HepG2 (cell line): Measurements from ENCODE around the gene LCAT. TPM values are rescaled to one million over a fixed set of nuclear protein-coding genes. Genes with fewer than 3 reads are reported as not detected.
A peak's percentile ranks its signal among the peaks of the same experiment; 100 is the strongest.

ENCODE experiments used
- HHEX ChIP-seq: IDR thresholded peaks from 2 replicates; pipeline ENCODE4 v1.6.1; 2016; ENCODE audit warnings: control low read depth
- HIVEP1 ChIP-seq: sonication (generic); formaldehyde crosslinking; IDR thresholded peaks from 2 replicates; pipeline ENCODE4 v1.4.0; 2020; ENCODE audit warnings: mild to moderate bottlenecking, missing genetic modification reagents
- ONECUT2 ChIP-seq: sonication (generic); formaldehyde crosslinking; IDR thresholded peaks from 2 replicates; pipeline ENCODE4 v1.4.0; 2020; ENCODE audit warnings: missing genetic modification reagents
- PAF1 ChIP-seq: IDR thresholded peaks from 2 replicates; pipeline ENCODE4 v1.6.1; 2016; ENCODE audit warnings: missing genetic modification reagents, missing compliant biosample characterization
- REPIN1 ChIP-seq: sonication (generic); formaldehyde crosslinking; IDR thresholded peaks from 2 replicates; pipeline ENCODE4 v1.8.0; 2022; ENCODE audit warnings: missing genetic modification reagents, low read depth, mild to moderate bottlenecking, borderline replicate concordance
- SATB2 ChIP-seq: sonication (generic); formaldehyde crosslinking; IDR thresholded peaks from 2 replicates; pipeline ENCODE4 v1.5.0; 2020; ENCODE audit warnings: missing genetic modification reagents
- ZKSCAN1 ChIP-seq: fragments of 150-350 bp; IDR thresholded peaks from 2 replicates; pipeline ENCODE4 v1.6.1; 2014; ENCODE audit warnings: low read length
- ZNF230 ChIP-seq: sonication (generic); formaldehyde crosslinking; IDR thresholded peaks from 2 replicates; pipeline ENCODE4 v1.4.0; 2020; ENCODE audit warnings: mild to moderate bottlenecking, missing genetic modification reagents
- ZNF253 ChIP-seq: sonication (generic); formaldehyde crosslinking; IDR thresholded peaks from 2 replicates; pipeline ENCODE4 v1.8.0; 2022; ENCODE audit warnings: mild to moderate bottlenecking, missing genetic modification reagents, borderline replicate concordance
- ZNF350 ChIP-seq: sonication (generic); formaldehyde crosslinking; IDR thresholded peaks from 2 replicates; pipeline ENCODE4 v1.4.0; 2020; ENCODE audit warnings: mild to moderate bottlenecking, low read depth, missing genetic modification reagents, borderline replicate concordance
- ZNF644 ChIP-seq: IDR thresholded peaks from 2 replicates; pipeline ENCODE4 v1.6.1; 2016; ENCODE audit warnings: low read depth
- ZNF776 ChIP-seq: sonication (generic); formaldehyde crosslinking; IDR thresholded peaks from 2 replicates; pipeline ENCODE4 v1.4.0; 2020; ENCODE audit warnings: mild to moderate bottlenecking, missing genetic modification reagents
- polyA plus RNA-seq, 8 experiments: library from polyadenylated mRNA; depleted of rRNA in 3 of 8; stranded (reverse) in 7 of 8; unstranded in 1 of 8; fragments of >200 nt; fragmentation: Illumina TruSeq in 4 of 8; extraction: Trizol in 4 of 8; gene quantifications; 2 replicates each; pipeline versions ENCODE4 v1.2.1 to v1.2.3, GENCODE V29; 2011 to 2016; ENCODE audit warnings: low read depth in 4 of 8, missing spikeins in 1 of 8, mixed read lengths in 1 of 8; ENCODE audit not compliant: insufficient read depth in 1 of 8
- total RNA-seq, 5 experiments: library from RNA; depleted of rRNA; stranded (reverse); fragments of >200 nt; fragmentation: Illumina TruSeq; extraction: Trizol; gene quantifications; 2 replicates each; pipeline ENCODE4 v1.2.3, GENCODE V29; 2016; ENCODE audit warnings: low read depth in 1 of 5
- TF ChIP-seq, protein P1 (sequence below): sonication (generic); formaldehyde crosslinking; IDR thresholded peaks from 2 replicates; pipeline ENCODE4 v1.8.0; 2022; ENCODE audit warnings: missing genetic modification reagents, mild to moderate bottlenecking, borderline replicate concordance
- TF ChIP-seq, protein P2 (sequence below): sonication (generic); formaldehyde crosslinking; IDR thresholded peaks from 2 replicates; pipeline ENCODE4 v1.9.0; 2021; ENCODE audit warnings: missing genetic modification reagents, borderline replicate concordance
- TF ChIP-seq, protein P3 (sequence below): sonication (generic); formaldehyde crosslinking; IDR thresholded peaks from 2 replicates; pipeline ENCODE4 v1.4.0; 2020; ENCODE audit warnings: mild to moderate bottlenecking, missing genetic modification reagents
- TF ChIP-seq, protein P4 (sequence below): sonication (generic); formaldehyde crosslinking; IDR thresholded peaks from 2 replicates; pipeline ENCODE4 v1.5.0; 2020; ENCODE audit warnings: missing genetic modification reagents

The LCAT gene
- total and polyA plus RNA-seq, 2 of the 13 experiments (the other 11 are each of a cell fraction or from before 2014, with no cell fraction given): 36.1 to 38.9 TPM

DNA sequence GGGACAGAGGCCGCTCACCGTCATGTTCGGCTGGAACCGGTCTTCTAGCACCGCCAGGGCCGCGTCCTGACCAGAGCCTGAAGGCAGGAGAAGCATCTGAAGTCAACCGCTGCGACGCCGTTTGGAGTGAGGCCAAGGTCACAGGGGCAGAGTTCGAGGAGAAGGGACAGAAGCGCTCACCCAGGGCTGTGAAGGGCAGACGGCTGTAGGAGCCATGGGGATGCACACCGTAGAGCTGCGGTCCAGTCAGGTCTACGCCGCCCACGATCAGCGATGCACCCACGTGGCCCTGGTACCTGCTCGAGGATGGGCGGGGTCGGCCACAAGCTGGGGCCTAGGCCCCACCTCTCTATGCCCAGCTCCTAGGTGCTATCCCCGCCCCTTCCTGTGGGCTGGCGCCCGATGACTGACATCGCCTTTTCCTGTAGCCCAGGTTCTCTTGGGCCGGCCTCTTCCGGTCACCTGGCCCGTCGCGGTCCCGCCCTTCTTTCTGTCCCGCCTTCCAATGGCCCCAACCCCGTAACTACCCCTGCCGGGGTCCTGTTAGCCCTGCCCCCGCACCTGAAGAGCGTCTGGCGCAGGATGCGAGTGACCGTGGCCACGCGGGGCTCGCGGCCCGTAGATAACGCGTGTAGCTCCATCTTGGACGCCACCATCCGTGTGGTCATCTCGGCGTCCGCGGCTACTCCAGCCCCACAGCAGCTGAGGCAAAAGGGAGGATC is 8.4 kb downstream of the LCAT start (continued):
- TF ChIP-seq ZNF776 (CRISPR knock-in tag): peak; percentile 89
- TF ChIP-seq ONECUT2: no peak
- TF ChIP-seq HIVEP1 (CRISPR knock-in tag): peak; percentile 85
- no peak for TF ChIP-seq ZKSCAN1
- TF ChIP-seq, protein P1, sequence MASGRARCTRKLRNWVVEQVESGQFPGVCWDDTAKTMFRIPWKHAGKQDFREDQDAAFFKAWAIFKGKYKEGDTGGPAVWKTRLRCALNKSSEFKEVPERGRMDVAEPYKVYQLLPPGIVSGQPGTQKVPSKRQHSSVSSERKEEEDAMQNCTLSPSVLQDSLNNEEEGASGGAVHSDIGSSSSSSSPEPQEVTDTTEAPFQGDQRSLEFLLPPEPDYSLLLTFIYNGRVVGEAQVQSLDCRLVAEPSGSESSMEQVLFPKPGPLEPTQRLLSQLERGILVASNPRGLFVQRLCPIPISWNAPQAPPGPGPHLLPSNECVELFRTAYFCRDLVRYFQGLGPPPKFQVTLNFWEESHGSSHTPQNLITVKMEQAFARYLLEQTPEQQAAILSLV (CRISPR knock-in tag): peak; percentile 79
- TF ChIP-seq SATB2 (CRISPR knock-in tag): peak; percentile 89; the same call in 1 of the 2 replicates
- peak; percentile 13; the same call in 1 of the 2 replicates for TF ChIP-seq ZNF253 (CRISPR knock-in tag)
- TF ChIP-seq HHEX (CRISPR knock-in tag): no peak
- TF ChIP-seq, protein P2, sequence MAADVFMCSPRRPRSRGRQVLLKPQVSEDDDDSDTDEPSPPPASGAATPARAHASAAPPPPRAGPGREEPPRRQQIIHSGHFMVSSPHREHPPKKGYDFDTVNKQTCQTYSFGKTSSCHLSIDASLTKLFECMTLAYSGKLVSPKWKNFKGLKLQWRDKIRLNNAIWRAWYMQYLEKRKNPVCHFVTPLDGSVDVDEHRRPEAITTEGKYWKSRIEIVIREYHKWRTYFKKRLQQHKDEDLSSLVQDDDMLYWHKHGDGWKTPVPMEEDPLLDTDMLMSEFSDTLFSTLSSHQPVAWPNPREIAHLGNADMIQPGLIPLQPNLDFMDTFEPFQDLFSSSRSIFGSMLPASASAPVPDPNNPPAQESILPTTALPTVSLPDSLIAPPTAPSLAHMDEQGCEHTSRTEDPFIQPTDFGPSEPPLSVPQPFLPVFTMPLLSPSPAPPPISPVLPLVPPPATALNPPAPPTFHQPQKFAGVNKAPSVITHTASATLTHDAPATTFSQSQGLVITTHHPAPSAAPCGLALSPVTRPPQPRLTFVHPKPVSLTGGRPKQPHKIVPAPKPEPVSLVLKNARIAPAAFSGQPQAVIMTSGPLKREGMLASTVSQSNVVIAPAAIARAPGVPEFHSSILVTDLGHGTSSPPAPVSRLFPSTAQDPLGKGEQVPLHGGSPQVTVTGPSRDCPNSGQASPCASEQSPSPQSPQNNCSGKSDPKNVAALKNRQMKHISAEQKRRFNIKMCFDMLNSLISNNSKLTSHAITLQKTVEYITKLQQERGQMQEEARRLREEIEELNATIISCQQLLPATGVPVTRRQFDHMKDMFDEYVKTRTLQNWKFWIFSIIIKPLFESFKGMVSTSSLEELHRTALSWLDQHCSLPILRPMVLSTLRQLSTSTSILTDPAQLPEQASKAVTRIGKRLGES (CRISPR knock-in tag): no peak
- TF ChIP-seq PAF1 (CRISPR knock-in tag): no peak
- TF ChIP-seq REPIN1: peak; percentile 94
- TF ChIP-seq ZNF350 (CRISPR knock-in tag): peak; percentile 83; the same call in 1 of the 2 replicates
- TF ChIP-seq, protein P3, sequence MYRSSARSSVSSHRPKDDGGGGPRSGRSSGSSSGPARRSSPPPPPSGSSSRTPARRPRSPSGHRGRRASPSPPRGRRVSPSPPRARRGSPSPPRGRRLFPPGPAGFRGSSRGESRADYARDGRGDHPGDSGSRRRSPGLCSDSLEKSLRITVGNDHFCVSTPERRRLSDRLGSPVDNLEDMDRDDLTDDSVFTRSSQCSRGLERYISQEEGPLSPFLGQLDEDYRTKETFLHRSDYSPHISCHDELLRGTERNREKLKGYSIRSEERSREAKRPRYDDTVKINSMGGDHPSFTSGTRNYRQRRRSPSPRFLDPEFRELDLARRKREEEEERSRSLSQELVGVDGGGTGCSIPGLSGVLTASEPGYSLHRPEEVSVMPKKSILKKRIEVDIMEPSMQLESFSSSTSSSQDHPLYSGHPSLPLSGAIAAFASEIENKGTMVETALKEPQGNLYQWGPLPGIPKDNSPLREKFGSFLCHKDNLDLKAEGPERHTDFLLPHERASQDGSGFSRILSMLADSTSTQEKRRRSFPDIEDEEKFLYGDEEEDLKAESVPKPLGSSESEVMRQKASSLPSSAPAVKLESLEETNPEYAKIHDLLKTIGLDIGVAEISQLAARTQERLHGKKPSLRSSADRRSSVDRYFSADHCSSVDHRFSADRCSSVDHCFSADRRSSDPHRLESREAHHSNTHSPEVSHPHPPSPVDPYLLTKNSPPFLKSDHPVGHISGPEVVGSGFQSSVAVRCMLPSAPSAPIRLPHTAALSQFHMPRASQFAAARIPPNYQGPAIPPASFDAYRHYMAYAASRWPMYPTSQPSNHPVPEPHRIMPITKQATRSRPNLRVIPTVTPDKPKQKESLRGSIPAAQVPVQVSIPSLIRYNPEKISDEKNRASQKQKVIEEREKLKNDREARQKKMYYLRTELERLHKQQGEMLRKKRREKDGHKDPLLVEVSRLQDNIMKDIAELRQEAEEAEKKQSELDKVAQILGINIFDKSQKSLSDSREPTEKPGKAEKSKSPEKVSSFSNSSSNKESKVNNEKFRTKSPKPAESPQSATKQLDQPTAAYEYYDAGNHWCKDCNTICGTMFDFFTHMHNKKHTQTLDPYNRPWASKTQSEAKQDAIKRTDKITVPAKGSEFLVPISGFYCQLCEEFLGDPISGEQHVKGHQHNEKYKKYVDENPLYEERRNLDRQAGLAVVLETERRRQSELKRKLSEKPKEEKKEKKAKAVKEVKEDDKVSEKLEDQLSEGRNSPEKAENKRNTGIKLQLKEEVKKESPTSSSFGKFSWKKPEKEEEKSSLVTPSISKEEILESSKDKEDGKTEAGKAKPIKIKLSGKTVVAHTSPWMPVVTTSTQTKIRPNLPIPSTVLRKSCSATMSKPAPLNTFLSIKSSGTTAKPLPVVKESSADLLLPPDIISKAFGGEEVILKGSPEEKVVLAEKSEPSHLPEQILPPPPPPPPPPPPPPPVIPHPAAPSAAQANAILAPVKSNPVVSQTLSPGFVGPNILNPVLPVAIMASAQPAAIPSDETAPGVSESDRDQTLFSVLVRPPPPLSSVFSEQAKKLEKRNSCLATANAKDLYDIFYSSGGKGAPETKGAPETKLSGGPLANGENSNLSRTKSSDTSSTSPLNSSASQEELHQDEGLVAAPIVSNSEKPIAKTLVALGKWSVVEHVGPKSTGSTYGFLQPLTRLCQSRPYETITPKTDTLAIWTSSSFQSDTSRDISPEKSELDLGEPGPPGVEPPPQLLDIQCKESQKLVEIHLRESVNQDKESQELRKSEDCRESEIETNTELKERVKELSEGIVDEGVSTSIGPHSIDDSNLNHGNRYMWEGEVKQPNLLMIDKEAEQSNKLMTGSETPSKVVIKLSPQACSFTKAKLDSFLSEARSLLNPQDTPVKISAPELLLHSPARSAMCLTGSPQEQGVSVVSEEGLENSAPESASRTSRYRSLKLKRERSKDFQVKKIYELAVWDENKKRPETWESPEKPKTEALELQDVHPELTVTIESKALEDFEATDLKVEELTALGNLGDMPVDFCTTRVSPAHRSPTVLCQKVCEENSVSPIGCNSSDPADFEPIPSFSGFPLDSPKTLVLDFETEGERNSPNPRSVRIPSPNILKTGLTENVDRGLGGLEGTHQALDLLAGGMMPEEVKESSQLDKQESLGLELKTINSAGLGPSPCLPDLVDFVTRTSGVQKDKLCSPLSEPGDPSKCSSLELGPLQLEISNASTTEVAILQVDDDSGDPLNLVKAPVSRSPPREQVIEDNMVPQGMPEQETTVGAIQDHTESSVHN (CRISPR knock-in tag): peak; percentile 93; the same call in 1 of the 2 replicates
- peak; percentile 91; the same call in 1 of the 2 replicates for TF ChIP-seq ZNF230 (CRISPR knock-in tag)
- TF ChIP-seq ZNF644 (CRISPR knock-in tag): no peak
- TF ChIP-seq, protein P4, sequence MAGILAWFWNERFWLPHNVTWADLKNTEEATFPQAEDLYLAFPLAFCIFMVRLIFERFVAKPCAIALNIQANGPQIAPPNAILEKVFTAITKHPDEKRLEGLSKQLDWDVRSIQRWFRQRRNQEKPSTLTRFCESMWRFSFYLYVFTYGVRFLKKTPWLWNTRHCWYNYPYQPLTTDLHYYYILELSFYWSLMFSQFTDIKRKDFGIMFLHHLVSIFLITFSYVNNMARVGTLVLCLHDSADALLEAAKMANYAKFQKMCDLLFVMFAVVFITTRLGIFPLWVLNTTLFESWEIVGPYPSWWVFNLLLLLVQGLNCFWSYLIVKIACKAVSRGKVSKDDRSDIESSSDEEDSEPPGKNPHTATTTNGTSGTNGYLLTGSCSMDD (CRISPR knock-in tag): no peak
